ENCODE measurements around the gene HMGXB3. TPM values are rescaled to one million over a fixed set of nuclear protein-coding genes. Genes with fewer than 3 reads are reported as not detected.
"Not testable (repeated sequence)": the region's sequence is repeated elsewhere in the genome, so short reads cannot be mapped to it uniquely, and the experiment has no call there.

HMGXB3 gene
- total and polyA plus RNA-seq, 4 experiments from 2014 or later = 8.5 to 35.4 (median 25.0) TPM

GRCh38 chr5:150080696-150081435 lies 80.3 kb downstream of the HMGXB3 start:
- Histone ChIP-seq H3K4me3 (ENCODE audit: low read length in 2 of 2) (no peak overlapping the region), H3K36me3 (ENCODE audit: insufficient read depth, low read length) (no peaks in the 10 kb centered on the region), H3K27me3 (ENCODE audit: insufficient read depth, low read length) (peaks cover 12% of the 10 kb centered on the region), H3K9me3 (ENCODE audit: control insufficient read depth in 1 of 2, low read length in 2 of 2) (no peaks in the 10 kb centered on the region), H3K4me1 (ENCODE audit: insufficient read depth, low read length) (no peaks in the 10 kb centered on the region), H3K27ac (ENCODE audit: low read depth, low read length) (no peak overlapping the region)
- H3K27ac Mint-ChIP-seq = no peak overlapping the region
- POLR2A ChIA-PET (ENCODE audit: partially characterized antibody) = no interaction called here
- no peaks in the 10 kb centered on the region for H3K36me3 Mint-ChIP-seq
- H3K27me3 Mint-ChIP-seq = peaks cover 12 to 22% of the 10 kb centered on the region in 2 donors
- no peak overlapping the region for H3K4me3 Mint-ChIP-seq
- peaks cover 0 to 2% (median 0%) of the 10 kb centered on the region in 4 donors for H3K4me1 Mint-ChIP-seq
- no peak for DNase-seq
- H3K9me3 Mint-ChIP-seq = no peaks in the 10 kb centered on the region
- intact Hi-C loops (cut with micrococcal nuclease) = no loop called here
- CTCF ChIA-PET (ENCODE audit: partially characterized antibody) = no interaction called here

DNA sequence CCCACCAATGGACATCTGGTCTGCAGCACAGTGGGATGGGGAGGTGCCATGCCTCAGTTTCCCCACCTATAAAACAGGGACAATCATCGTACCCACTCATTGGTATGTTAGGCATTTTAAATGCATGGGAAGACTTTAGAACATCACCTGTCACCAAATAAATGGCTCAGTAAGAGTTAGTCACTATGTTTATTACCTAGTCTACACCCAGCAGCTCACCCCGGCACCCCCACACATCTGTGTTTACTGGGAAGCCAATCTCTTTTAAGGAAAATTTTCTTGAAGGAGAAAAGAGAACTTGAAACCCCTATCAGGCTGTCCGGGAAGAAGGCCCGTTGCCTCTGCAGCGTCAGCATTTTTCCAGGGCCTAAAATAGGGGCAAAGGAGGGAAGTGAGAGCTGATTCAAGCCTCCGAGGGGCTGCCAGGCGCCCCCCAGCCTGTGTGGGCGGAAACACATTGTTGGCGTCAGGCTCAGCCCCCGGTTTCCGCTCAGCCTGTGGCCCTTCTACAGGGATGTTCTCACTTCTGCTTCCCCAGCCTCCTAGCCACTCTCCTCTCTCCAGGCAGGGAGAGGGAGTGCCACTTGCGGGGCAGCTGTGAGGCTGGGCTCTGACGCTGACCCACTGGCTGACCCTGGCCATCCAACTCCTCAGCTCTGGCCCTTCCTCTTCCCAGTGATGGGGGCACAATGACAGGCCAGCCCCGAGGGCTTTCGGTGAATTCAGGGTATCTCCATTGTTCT lies 81.2 kb downstream of the HMGXB3 start:
- POLR2A ChIA-PET (ENCODE audit: partially characterized antibody) = no interaction called here
- peaks cover 0 to 2% (median 0%) of the 10 kb centered on the region in 4 donors for H3K4me1 Mint-ChIP-seq
- no peak for DNase-seq
- no peaks in the 10 kb centered on the region for H3K4me1 ChIP-seq (ENCODE audit: insufficient read depth, low read length)
- H3K4me3 ChIP-seq (ENCODE audit: low read length in 2 of 2) = no peak overlapping the region
- no peaks in the 10 kb centered on the region for H3K9me3 ChIP-seq (ENCODE audit: control insufficient read depth in 1 of 2, low read length in 2 of 2)
- peaks cover 12 to 27% of the 10 kb centered on the region in 2 donors for H3K27me3 Mint-ChIP-seq
- no peak overlapping the region for H3K4me3 Mint-ChIP-seq
- no peak overlapping the region for H3K27ac Mint-ChIP-seq
- H3K36me3 Mint-ChIP-seq = no peaks in the 10 kb centered on the region
- H3K27me3 ChIP-seq (ENCODE audit: insufficient read depth, low read length) = peaks cover 12% of the 10 kb centered on the region
- H3K27ac ChIP-seq (ENCODE audit: low read depth, low read length) = no peak overlapping the region
- no peaks in the 10 kb centered on the region for H3K9me3 Mint-ChIP-seq
- no peaks in the 10 kb centered on the region for H3K36me3 ChIP-seq (ENCODE audit: insufficient read depth, low read length)
- intact Hi-C loops (cut with micrococcal nuclease) = no loop called here
- CTCF ChIA-PET (ENCODE audit: partially characterized antibody) = no interaction called here

GRCh38 chr5:150082374-150082773 lies 81.8 kb downstream of the HMGXB3 start:
- ChIA-PET CTCF (ENCODE audit: partially characterized antibody) (no interaction called here), POLR2A (ENCODE audit: partially characterized antibody) (no interaction called here)
- H3K27me3 Mint-ChIP-seq = peaks cover 17 to 31% of the 10 kb centered on the region in 2 donors
- H3K4me3 Mint-ChIP-seq = no peak overlapping the region
- Histone ChIP-seq H3K4me3 (ENCODE audit: low read length in 2 of 2) (no peak overlapping the region), H3K36me3 (ENCODE audit: insufficient read depth, low read length) (no peaks in the 10 kb centered on the region), H3K27ac (ENCODE audit: low read depth, low read length) (no peak overlapping the region), H3K4me1 (ENCODE audit: insufficient read depth, low read length) (no peaks in the 10 kb centered on the region), H3K27me3 (ENCODE audit: insufficient read depth, low read length) (peaks cover 12% of the 10 kb centered on the region), H3K9me3 (ENCODE audit: control insufficient read depth in 1 of 2, low read length in 2 of 2) (no peaks in the 10 kb centered on the region)
- peaks cover 0 to 2% (median 0%) of the 10 kb centered on the region in 4 donors for H3K4me1 Mint-ChIP-seq
- intact Hi-C loops (cut with micrococcal nuclease) = no loop called here
- H3K27ac Mint-ChIP-seq = no peak overlapping the region
- H3K9me3 Mint-ChIP-seq = no peaks in the 10 kb centered on the region
- no peaks in the 10 kb centered on the region for H3K36me3 Mint-ChIP-seq
- no peak for DNase-seq

GRCh38 chr5:150082889-150083288 lies 82.3 kb downstream of the HMGXB3 start:
- ChIA-PET CTCF (ENCODE audit: partially characterized antibody) (no interaction called here), POLR2A (ENCODE audit: partially characterized antibody) (interaction anchor here (0.6 kb wide), 1 partner anchor 16 kb away, joined by 3 read pairs; no protein-coding TSS in a partner anchor)
- Histone ChIP-seq H3K36me3 (ENCODE audit: insufficient read depth, low read length) (no peaks in the 10 kb centered on the region), H3K4me3 (ENCODE audit: low read length in 2 of 2) (no peak overlapping the region), H3K27me3 (ENCODE audit: insufficient read depth, low read length) (peaks cover 12% of the 10 kb centered on the region), H3K4me1 (ENCODE audit: insufficient read depth, low read length) (no peaks in the 10 kb centered on the region), H3K27ac (ENCODE audit: low read depth, low read length) (no peak overlapping the region), H3K9me3 (ENCODE audit: control insufficient read depth in 1 of 2, low read length in 2 of 2) (no peaks in the 10 kb centered on the region)
- intact Hi-C loops (cut with micrococcal nuclease) = no loop called here
- H3K4me1 Mint-ChIP-seq = peaks cover 0 to 2% (median 0%) of the 10 kb centered on the region in 4 donors
- H3K36me3 Mint-ChIP-seq = no peaks in the 10 kb centered on the region
- no peak for DNase-seq
- H3K27me3 Mint-ChIP-seq = peaks cover 20 to 31% of the 10 kb centered on the region in 2 donors
- H3K27ac Mint-ChIP-seq = no peak overlapping the region
- H3K9me3 Mint-ChIP-seq = peaks cover 0 to 3% (median 0%) of the 10 kb centered on the region in 8 donors
- no peak overlapping the region for H3K4me3 Mint-ChIP-seq

GRCh38 chr5:150084754-150085153 lies 84.2 kb downstream of the HMGXB3 start:
- H3K27ac ChIP-seq (ENCODE audit: low read depth, low read length); H3K4me1 Mint-ChIP-seq; H3K36me3 Mint-ChIP-seq; H3K9me3 ChIP-seq (ENCODE audit: control insufficient read depth in 1 of 2, low read length in 2 of 2); DNase-seq; H3K4me1 ChIP-seq (ENCODE audit: insufficient read depth, low read length); H3K4me3 ChIP-seq (ENCODE audit: low read length in 2 of 2); H3K9me3 Mint-ChIP-seq; H3K36me3 ChIP-seq (ENCODE audit: insufficient read depth, low read length); POLR2A ChIA-PET (ENCODE audit: partially characterized antibody); intact Hi-C loops (cut with micrococcal nuclease); H3K27ac Mint-ChIP-seq; H3K4me3 Mint-ChIP-seq: not testable (repeated sequence)
- peaks cover 25 to 40% of the 10 kb centered on the region in 2 donors for H3K27me3 Mint-ChIP-seq
- CTCF ChIA-PET (ENCODE audit: partially characterized antibody) = interaction anchor here (0.7 kb wide), 1 partner anchor 417 kb away, joined by 3 read pairs; no protein-coding TSS in a partner anchor
- peaks cover 12% of the 10 kb centered on the region for H3K27me3 ChIP-seq (ENCODE audit: insufficient read depth, low read length)

DNA sequence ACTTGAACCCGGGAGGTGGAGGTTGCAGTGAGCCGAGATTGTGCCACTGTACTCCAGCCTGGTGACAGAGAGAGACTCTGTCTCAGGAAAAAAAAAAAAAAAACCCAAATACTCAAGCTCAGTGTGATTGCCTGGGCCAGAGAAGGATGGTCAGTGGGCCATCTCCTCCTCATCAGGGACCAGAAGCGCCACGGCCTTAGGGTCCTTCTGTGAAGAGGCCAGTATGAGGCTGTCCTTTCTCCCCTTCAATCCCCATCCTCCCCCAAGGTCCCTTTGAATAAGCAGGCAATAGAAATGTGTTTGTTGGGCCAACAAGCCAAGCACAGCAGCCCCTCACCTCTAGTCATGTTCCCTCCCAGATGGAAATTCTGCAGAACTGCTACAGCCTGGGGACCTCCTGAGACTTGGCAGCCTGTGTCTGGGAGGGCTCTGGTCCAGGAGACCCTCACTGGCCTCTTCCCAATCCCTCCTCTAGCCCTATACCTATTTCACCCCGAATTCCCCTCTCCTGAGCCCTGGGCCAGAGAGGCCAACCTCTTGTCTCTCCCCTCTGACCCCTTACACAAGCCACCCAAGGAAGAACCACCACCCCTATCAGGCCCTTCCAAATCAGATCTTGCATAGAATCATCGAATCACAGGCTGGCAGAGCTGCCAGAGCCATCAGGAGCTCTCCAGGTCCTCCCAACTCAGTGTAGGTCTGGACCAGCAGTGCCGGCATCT lies 84.8 kb downstream of the HMGXB3 start:
- Mint-ChIP-seq H3K27me3 (peaks cover 25 to 41% of the 10 kb centered on the region in 2 donors), H3K36me3 (no peaks in the 10 kb centered on the region), H3K4me3 (no peak overlapping the region), H3K4me1 (peaks cover 0 to 2% (median 0%) of the 10 kb centered on the region in 4 donors), H3K9me3 (peaks cover 0 to 3% (median 0%) of the 10 kb centered on the region in 8 donors), H3K27ac (no peak overlapping the region)
- ChIA-PET POLR2A (ENCODE audit: partially characterized antibody) (no interaction called here), CTCF (ENCODE audit: partially characterized antibody) (interaction anchor here (0.7 kb wide), 1 partner anchor 417 kb away, joined by 3 read pairs; no protein-coding TSS in a partner anchor)
- H3K4me1 ChIP-seq (ENCODE audit: insufficient read depth, low read length) = no peaks in the 10 kb centered on the region
- no peaks in the 10 kb centered on the region for H3K9me3 ChIP-seq (ENCODE audit: control insufficient read depth in 1 of 2, low read length in 2 of 2)
- H3K27ac ChIP-seq (ENCODE audit: low read depth, low read length) = no peak overlapping the region
- intact Hi-C loops (cut with micrococcal nuclease) = no loop called here
- DNase-seq = no peak
- H3K27me3 ChIP-seq (ENCODE audit: insufficient read depth, low read length) = peaks cover 12% of the 10 kb centered on the region
- H3K4me3 ChIP-seq (ENCODE audit: low read length in 2 of 2) = no peak overlapping the region
- no peaks in the 10 kb centered on the region for H3K36me3 ChIP-seq (ENCODE audit: insufficient read depth, low read length)

All from CD4-positive, alpha-beta memory T cell (primary cell).